ENCODE results near the gene TRAPPC14. TPM values are rescaled to one million over a fixed set of nuclear protein-coding genes. Genes with fewer than 3 reads are reported as not detected.

Gene TRAPPC14
- total RNA-seq, 2 experiments from 2014 or later = 15.0 to 17.6 TPM

- no peaks in the 10 kb centered on the region for H3K27me3 Mint-ChIP-seq
- H3K4me1 Mint-ChIP-seq = peaks cover 28% of the 10 kb centered on the region
- DNase-seq (no peak), ATAC-seq (peak; percentile 31)
- ChIA-PET CTCF (interaction anchor here (0.5 to 1.8 kb wide), 9 partner anchors 16 to 1117 kb away, joined by 3 to 5 read pairs (median 3); partner anchors contain the start of genes AP4M1, LAMTOR4 and MCM7), POLR2A (interaction anchor here (0.6 to 1.3 kb wide), 10 partner anchors 10 to 305 kb away, joined by 3 to 15 read pairs (median 4); partner anchors contain the start of genes AP4M1, LAMTOR4, MCM7 and ZSCAN21)
- peak overlapping the region; percentile 99 for H3K27ac Mint-ChIP-seq
- peak overlapping the region; percentile 93 for H3K4me3 Mint-ChIP-seq
- H3K36me3 Mint-ChIP-seq (ENCODE audit: low read depth) = peaks cover 12% of the 10 kb centered on the region
- intact Hi-C loops (cut with DNase I, micrococcal nuclease) = loop anchor here (2.0 to 5.0 kb wide), 9 partner anchors 26 to 461 kb away; partner anchors contain the start of genes AP4M1 (in 1 of the 2), FBXO24 (in 1 of the 2), GPC2 (in 1 of the 2) and LRCH4 (in 1 of the 2)
- no peaks in the 10 kb centered on the region for H3K9me3 Mint-ChIP-seq (ENCODE audit: low read depth)
Measured at GRCh38 chr7:100126239-100126930, 32.1 kb downstream of the TRAPPC14 start.

GRCh38 chr7:100124301-100125230, 34.0 kb downstream of the TRAPPC14 start:
- peak overlapping the region; percentile 93 for H3K4me3 Mint-ChIP-seq
- peak overlapping the region; percentile 20 for H3K27ac Mint-ChIP-seq
- POLR2A ChIA-PET = interaction anchor here (0.6 to 1.2 kb wide), 2 partner anchors 23 to 736 kb away, joined by 3 to 7 read pairs; partner anchors contain the start of genes AP4M1 and MCM7
- no peaks in the 10 kb centered on the region for H3K27me3 Mint-ChIP-seq
- peaks cover 31% of the 10 kb centered on the region for H3K4me1 Mint-ChIP-seq
- H3K36me3 Mint-ChIP-seq (ENCODE audit: low read depth) = peaks cover 12% of the 10 kb centered on the region
- ATAC-seq (no peak), DNase-seq (no peak)
- CTCF ChIA-PET = interaction anchor here (0.6 to 2.2 kb wide), 4 partner anchors 8 to 581 kb away, joined by 3 to 6 read pairs (median 4); partner anchors contain the start of gene POP7
- intact Hi-C loops (cut with DNase I, micrococcal nuclease) = loop anchor here (5.0 kb wide), 4 partner anchors 42 to 463 kb away; partner anchors contain the start of genes FBXO24 (in 1 of the 2), GPC2 (in 1 of the 2), LRCH4 (in 1 of the 2) and STAG3 (in 1 of the 2)
- no peaks in the 10 kb centered on the region for H3K9me3 Mint-ChIP-seq (ENCODE audit: low read depth)

GRCh38 chr7:100122568-100122967, 36.0 kb downstream of the TRAPPC14 start:
- CTCF ChIA-PET = interaction anchor here (0.7 kb wide), 1 partner anchor 15 kb away, joined by 3 read pairs; no protein-coding TSS in a partner anchor
- H3K27me3 Mint-ChIP-seq = no peaks in the 10 kb centered on the region
- H3K4me1 Mint-ChIP-seq = peaks cover 35% of the 10 kb centered on the region
- POLR2A ChIA-PET = no interaction called here
- peaks cover 16% of the 10 kb centered on the region for H3K36me3 Mint-ChIP-seq (ENCODE audit: low read depth)
- H3K4me3 Mint-ChIP-seq = no peak overlapping the region
- intact Hi-C loops (cut with DNase I, micrococcal nuclease) = no loop called here
- H3K9me3 Mint-ChIP-seq (ENCODE audit: low read depth) = no peaks in the 10 kb centered on the region
- no peak overlapping the region for H3K27ac Mint-ChIP-seq
- ATAC-seq (no peak), DNase-seq (no peak)

- no peak overlapping the region for H3K4me3 Mint-ChIP-seq
- H3K27ac Mint-ChIP-seq = no peak overlapping the region
- no peaks in the 10 kb centered on the region for H3K27me3 Mint-ChIP-seq
- H3K4me1 Mint-ChIP-seq = peaks cover 35% of the 10 kb centered on the region
- intact Hi-C loops (cut with DNase I, micrococcal nuclease) = no loop called here
- peaks cover 16% of the 10 kb centered on the region for H3K36me3 Mint-ChIP-seq (ENCODE audit: low read depth)
- CTCF ChIA-PET = interaction anchor here (0.7 kb wide), 1 partner anchor 14 kb away, joined by 3 read pairs; no protein-coding TSS in a partner anchor
- ATAC-seq (no peak), DNase-seq (no peak)
- no peaks in the 10 kb centered on the region for H3K9me3 Mint-ChIP-seq (ENCODE audit: low read depth)
- POLR2A ChIA-PET = no interaction called here
Measured at GRCh38 chr7:100122067-100122466, 36.5 kb downstream of the TRAPPC14 start.

- Mint-ChIP-seq H3K9me3 (ENCODE audit: low read depth) (no peaks in the 10 kb centered on the region), H3K4me1 (peaks cover 34% of the 10 kb centered on the region), H3K36me3 (ENCODE audit: low read depth) (peaks cover 15% of the 10 kb centered on the region), H3K27me3 (no peaks in the 10 kb centered on the region), H3K27ac (peak overlapping the region; percentile 94), H3K4me3 (peak overlapping the region; percentile 86)
- intact Hi-C loops (cut with DNase I, micrococcal nuclease) = loop anchor here in 1 of 2 experiments (1.0 kb wide), 1 partner anchor 28 kb away; the partner anchor contains the start of gene LAMTOR4
- DNase-seq (no peak), ATAC-seq (no peak)
- POLR2A ChIA-PET = interaction anchor here (0.6 to 1.4 kb wide), 6 partner anchors 11 to 245 kb away, joined by 3 to 9 read pairs (median 4); partner anchors contain the start of genes AP4M1, GPC2, MCM7 and STAG3
- CTCF ChIA-PET = interaction anchor here (1.1 to 2.6 kb wide), 6 partner anchors 10 to 224 kb away, joined by 3 to 12 read pairs (median 4); partner anchors contain the start of gene COPS6
Measured at GRCh38 chr7:100120733-100121036, 37.8 kb downstream of the TRAPPC14 start.

- peak; percentile 85 for DNase-seq
- CTCF ChIA-PET = interaction anchor here (1.2 to 2.6 kb wide), 5 partner anchors 10 to 225 kb away, joined by 4 to 12 read pairs (median 4); no protein-coding TSS in a partner anchor
- intact Hi-C loops (cut with DNase I, micrococcal nuclease) = loop anchor here (1.0 kb wide), 9 partner anchors 7 to 553 kb away; partner anchors contain the start of genes AP4M1 (in 2 of the 2), LAMTOR4 (in 2 of the 2), MCM7 (in 2 of the 2) and COPS6 (in 1 of the 2)
- Mint-ChIP-seq H3K27ac (peak overlapping the region; percentile 94), H3K36me3 (ENCODE audit: low read depth) (peaks cover 13% of the 10 kb centered on the region), H3K4me1 (peaks cover 29% of the 10 kb centered on the region), H3K27me3 (no peaks in the 10 kb centered on the region), H3K4me3 (peak overlapping the region; percentile 86), H3K9me3 (ENCODE audit: low read depth) (no peaks in the 10 kb centered on the region)
- POLR2A ChIA-PET = interaction anchor here (0.5 to 1.4 kb wide), 7 partner anchors 12 to 245 kb away, joined by 3 to 9 read pairs (median 4); partner anchors contain the start of genes AP4M1, GPC2, MCM7 and STAG3
- peak; percentile 69 for ATAC-seq
Measured at GRCh38 chr7:100119970-100120732, 38.4 kb downstream of the TRAPPC14 start.

- ATAC-seq (peak; percentile 76), DNase-seq (peak; percentile 97)
- peaks cover 20% of the 10 kb centered on the region for H3K4me1 Mint-ChIP-seq
- ChIA-PET CTCF (interaction anchor here (1.2 to 2.6 kb wide), 5 partner anchors 11 to 226 kb away, joined by 4 to 12 read pairs (median 4); no protein-coding TSS in a partner anchor), POLR2A (interaction anchor here (0.5 to 1.2 kb wide), 3 partner anchors 12 to 44 kb away, joined by 4 to 5 read pairs (median 4); no protein-coding TSS in a partner anchor)
- H3K27me3 Mint-ChIP-seq = no peaks in the 10 kb centered on the region
- H3K36me3 Mint-ChIP-seq (ENCODE audit: low read depth) = peaks cover 7% of the 10 kb centered on the region
- intact Hi-C loops (cut with DNase I, micrococcal nuclease) = loop anchor here (1.0 kb wide), 9 partner anchors 8 to 554 kb away; partner anchors contain the start of genes AP4M1 (in 2 of the 2), MCM7 (in 2 of the 2), COPS6 (in 1 of the 2) and GNB2 (in 1 of the 2)
- peak within 1 kb of the TSS; percentile 86 for H3K4me3 Mint-ChIP-seq
- peak within 1 kb of the TSS; percentile 94 for H3K27ac Mint-ChIP-seq
- H3K9me3 Mint-ChIP-seq (ENCODE audit: low read depth) = no peaks in the 10 kb centered on the region
Measured at GRCh38 chr7:100119072-100119969, 39.2 kb downstream of the TRAPPC14 start, which contains the start of the genes CNPY4 and TAF6. CNPY4 (plus strand) TSS chr7:100119634; CDS start chr7:100119745, 111 bp downstream. TAF6 (minus strand) TSS chr7:100119358; CDS start chr7:100114209, 5,149 bp downstream.

- H3K9me3 Mint-ChIP-seq (ENCODE audit: low read depth) = no peaks in the 10 kb centered on the region
- DNase-seq (no peak), ATAC-seq (no peak)
- intact Hi-C loops (cut with DNase I, micrococcal nuclease) = loop anchor here (1.0 kb wide), 9 partner anchors 9 to 555 kb away; partner anchors contain the start of genes AP4M1 (in 2 of the 2), MCM7 (in 2 of the 2), COPS6 (in 1 of the 2) and GNB2 (in 1 of the 2)
- ChIA-PET CTCF (no interaction called here), POLR2A (interaction anchor here (0.7 kb wide), 1 partner anchor 1113 kb away, joined by 7 read pairs; no protein-coding TSS in a partner anchor)
- H3K4me1 Mint-ChIP-seq = peaks cover 18% of the 10 kb centered on the region
- no peaks in the 10 kb centered on the region for H3K27me3 Mint-ChIP-seq
- H3K36me3 Mint-ChIP-seq (ENCODE audit: low read depth) = peaks cover 13% of the 10 kb centered on the region
- H3K27ac Mint-ChIP-seq = peak overlapping the region; percentile 94
- H3K4me3 Mint-ChIP-seq = peak overlapping the region; percentile 86
Measured at GRCh38 chr7:100118388-100119071, 40.0 kb downstream of the TRAPPC14 start.

Data from activated CD4-positive, alpha-beta T cell treated with anti-CD3 and anti-CD28 coated beads for 36 hours (primary cell).